ENCODE results near the gene ASPSCR1.

The ASPSCR1 gene

DNA sequence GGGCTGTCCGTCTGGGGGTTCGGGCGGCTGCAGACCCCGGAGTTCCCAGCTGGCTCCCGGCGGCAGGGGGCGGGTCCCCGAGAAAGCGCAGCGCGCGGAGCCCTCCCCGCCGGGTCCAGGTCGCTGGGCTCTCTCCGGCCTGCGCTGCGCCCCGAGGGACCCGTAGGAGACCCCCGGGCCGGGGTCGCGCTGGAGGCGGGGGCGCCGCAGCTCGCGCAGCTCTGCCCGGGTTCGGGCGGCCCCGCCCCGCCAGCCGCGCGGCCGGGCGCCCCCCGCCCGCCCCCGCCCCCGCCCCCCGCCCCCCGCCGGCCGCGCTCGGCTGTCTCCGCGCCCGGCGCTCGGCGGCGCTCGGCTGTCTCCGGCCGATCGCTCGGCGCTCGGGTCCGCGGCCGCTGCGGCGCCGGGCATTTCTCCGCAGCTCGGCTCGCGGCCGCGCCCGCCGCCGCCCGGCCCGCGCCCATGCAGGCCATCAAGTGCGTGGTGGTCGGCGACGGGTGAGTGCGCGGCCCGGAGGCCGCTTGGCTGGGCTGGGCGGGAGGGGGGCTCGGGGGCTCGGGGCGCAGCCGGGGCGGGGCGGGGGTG lies 54.0 kb downstream of the ASPSCR1 start, which contains the start of gene RAC3:
RAC3 (plus strand) TSS at position 376 of the 582 bp plus-strand sequence; CDS start at position 460, 84 bp downstream.
- TF ChIP-seq TAF1 (IDR thresholded peaks at IDR 0.05; ENCODE audit: borderline replicate concordance, insufficient read depth, low read length) (no peak), POLR2AphosphoS5 (IDR thresholded peaks at IDR 0.05; ENCODE audit: low read depth, low read length) (no peak)

DNA sequence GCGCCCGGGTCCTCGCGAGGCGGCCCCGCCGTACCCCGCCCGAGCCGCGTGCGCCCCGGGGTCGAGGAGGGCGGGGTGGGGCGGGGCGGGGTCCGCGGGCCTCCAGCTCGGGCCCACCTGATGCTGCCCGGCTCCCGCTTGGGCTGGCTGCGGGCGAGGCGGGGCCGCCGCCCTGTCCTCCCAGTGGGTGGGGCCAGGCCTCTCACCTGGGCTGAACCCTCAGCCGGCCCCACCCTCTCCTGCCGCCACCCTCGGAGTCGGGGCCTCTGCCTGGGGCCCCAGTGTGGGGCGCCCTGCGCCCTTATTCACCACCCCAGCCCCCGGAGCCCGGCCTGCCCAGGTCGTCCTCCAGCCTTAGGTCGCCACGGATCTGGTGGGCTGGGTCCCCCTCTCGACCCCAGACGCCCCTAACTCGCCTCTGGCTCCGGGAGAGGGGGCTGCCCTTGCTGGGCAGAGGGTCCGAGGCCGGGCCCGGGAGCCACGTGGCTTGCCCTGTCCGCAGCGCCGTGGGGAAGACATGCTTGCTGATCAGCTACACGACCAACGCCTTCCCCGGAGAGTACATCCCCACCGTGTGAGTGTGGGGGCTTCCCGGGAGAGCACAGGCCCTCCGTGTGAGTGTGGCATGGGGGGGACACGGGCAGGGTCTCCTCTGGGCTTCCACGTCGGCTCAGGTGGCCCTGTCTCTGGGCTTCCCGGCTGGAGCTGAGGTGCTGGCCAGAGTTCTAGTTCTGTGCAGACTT lies 54.6 kb downstream of the ASPSCR1 start:
- TF ChIP-seq TAF1 (IDR thresholded peaks at IDR 0.05; ENCODE audit: borderline replicate concordance, insufficient read depth, low read length) (no peak), SIN3A (IDR thresholded peaks at IDR 0.05; ENCODE audit: borderline replicate concordance, insufficient read depth, low read length) (no peak), POLR2AphosphoS5 (IDR thresholded peaks at IDR 0.05; ENCODE audit: low read depth, low read length) (no peak), FOXP2 (optimal IDR thresholded peaks at IDR 0.05; ENCODE audit: borderline replicate concordance, extremely low read depth, extremely low read length, insufficient read depth) (no peak)
- TF ChIP-seq, protein P1, sequence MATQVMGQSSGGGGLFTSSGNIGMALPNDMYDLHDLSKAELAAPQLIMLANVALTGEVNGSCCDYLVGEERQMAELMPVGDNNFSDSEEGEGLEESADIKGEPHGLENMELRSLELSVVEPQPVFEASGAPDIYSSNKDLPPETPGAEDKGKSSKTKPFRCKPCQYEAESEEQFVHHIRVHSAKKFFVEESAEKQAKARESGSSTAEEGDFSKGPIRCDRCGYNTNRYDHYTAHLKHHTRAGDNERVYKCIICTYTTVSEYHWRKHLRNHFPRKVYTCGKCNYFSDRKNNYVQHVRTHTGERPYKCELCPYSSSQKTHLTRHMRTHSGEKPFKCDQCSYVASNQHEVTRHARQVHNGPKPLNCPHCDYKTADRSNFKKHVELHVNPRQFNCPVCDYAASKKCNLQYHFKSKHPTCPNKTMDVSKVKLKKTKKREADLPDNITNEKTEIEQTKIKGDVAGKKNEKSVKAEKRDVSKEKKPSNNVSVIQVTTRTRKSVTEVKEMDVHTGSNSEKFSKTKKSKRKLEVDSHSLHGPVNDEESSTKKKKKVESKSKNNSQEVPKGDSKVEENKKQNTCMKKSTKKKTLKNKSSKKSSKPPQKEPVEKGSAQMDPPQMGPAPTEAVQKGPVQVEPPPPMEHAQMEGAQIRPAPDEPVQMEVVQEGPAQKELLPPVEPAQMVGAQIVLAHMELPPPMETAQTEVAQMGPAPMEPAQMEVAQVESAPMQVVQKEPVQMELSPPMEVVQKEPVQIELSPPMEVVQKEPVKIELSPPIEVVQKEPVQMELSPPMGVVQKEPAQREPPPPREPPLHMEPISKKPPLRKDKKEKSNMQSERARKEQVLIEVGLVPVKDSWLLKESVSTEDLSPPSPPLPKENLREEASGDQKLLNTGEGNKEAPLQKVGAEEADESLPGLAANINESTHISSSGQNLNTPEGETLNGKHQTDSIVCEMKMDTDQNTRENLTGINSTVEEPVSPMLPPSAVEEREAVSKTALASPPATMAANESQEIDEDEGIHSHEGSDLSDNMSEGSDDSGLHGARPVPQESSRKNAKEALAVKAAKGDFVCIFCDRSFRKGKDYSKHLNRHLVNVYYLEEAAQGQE (IDR thresholded peaks at IDR 0.05; ENCODE audit: insufficient read depth in 1 of 2, low read depth in 2 of 2, low read length in 2 of 2), result no peak

DNA sequence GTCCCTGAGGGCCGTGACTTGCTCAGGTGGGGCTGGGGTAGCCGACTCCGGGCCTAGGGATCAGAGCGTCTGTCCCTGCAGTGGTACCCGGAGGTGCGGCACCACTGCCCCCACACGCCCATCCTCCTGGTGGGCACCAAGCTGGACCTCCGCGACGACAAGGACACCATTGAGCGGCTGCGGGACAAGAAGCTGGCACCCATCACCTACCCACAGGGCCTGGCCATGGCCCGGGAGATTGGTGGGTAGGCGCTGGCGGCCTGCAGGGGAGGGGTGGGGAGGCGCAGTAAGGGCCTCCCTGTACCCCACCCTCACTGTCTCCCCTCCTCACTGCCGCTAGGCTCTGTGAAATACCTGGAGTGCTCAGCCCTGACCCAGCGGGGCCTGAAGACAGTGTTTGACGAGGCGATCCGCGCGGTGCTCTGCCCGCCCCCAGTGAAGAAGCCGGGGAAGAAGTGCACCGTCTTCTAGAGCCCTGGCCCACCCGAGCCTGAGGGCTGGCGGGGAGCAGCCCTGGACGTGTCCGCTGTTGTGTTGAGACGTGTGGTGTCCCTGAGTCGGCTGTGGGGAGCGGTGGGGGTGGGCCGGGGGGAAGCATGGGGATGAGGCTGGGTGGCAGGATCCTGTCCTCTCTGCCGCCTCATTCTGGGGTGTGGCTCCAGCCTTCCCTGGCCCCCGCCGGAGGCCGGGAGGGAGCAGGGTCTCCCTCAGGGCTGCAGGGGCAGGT lies 56.1 kb downstream of the ASPSCR1 start:
- TF ChIP-seq, protein P1 (IDR thresholded peaks at IDR 0.05; ENCODE audit: insufficient read depth in 1 of 2, low read depth in 2 of 2, low read length in 2 of 2), result no peak
- TF ChIP-seq TAF1 (IDR thresholded peaks at IDR 0.05; ENCODE audit: borderline replicate concordance, insufficient read depth, low read length) (no peak), SIN3A (IDR thresholded peaks at IDR 0.05; ENCODE audit: borderline replicate concordance, insufficient read depth, low read length) (no peak), POLR2AphosphoS5 (IDR thresholded peaks at IDR 0.05; ENCODE audit: low read depth, low read length) (no peak), FOXP2 (optimal IDR thresholded peaks at IDR 0.05; ENCODE audit: borderline replicate concordance, extremely low read depth, extremely low read length, insufficient read depth) (no peak)

DNA sequence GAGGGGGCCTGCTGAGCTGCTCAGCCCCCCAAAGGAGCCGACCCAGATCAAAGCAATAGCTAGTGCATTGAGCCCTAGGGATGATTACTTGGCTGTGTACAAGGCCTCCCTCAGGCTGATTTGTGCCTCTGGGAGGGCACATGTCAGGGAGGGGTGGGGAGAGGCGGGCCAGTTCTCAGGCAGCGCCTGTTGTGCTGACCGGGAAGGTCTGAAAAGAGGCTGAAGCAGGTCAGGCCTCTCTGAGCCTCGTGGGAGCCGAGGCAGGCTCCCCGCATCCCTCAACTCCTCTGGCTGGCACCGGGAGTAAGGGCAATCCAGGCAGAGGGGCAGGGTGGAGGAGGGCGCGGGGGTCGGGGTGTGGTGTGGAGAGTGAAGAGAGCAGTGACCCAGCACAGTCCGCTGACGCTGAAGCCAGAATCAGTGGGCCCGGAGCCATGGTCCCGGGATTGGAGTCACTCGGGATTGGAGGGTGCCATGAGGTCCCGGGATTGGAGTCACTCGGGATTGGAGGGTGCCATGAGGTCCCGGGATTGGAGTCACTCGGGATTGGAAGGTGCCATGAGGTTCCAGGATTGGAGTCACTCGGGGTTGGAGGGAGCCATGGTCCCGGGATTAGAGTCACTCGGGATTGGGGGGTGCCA lies 57.1 kb downstream of the ASPSCR1 start:
- no peak for TF ChIP-seq TAF1 (IDR thresholded peaks at IDR 0.05; ENCODE audit: borderline replicate concordance, insufficient read depth, low read length)
- TF ChIP-seq, protein P1 (IDR thresholded peaks at IDR 0.05; ENCODE audit: insufficient read depth in 1 of 2, low read depth in 2 of 2, low read length in 2 of 2), result no peak
- no peak for TF ChIP-seq SIN3A (IDR thresholded peaks at IDR 0.05; ENCODE audit: borderline replicate concordance, insufficient read depth, low read length)
- no peak for TF ChIP-seq FOXP2 (optimal IDR thresholded peaks at IDR 0.05; ENCODE audit: borderline replicate concordance, extremely low read depth, extremely low read length, insufficient read depth)
- peak; percentile 33; the same call in 1 of the 2 replicates for TF ChIP-seq POLR2AphosphoS5 (IDR thresholded peaks at IDR 0.05; ENCODE audit: low read depth, low read length)

DNA sequence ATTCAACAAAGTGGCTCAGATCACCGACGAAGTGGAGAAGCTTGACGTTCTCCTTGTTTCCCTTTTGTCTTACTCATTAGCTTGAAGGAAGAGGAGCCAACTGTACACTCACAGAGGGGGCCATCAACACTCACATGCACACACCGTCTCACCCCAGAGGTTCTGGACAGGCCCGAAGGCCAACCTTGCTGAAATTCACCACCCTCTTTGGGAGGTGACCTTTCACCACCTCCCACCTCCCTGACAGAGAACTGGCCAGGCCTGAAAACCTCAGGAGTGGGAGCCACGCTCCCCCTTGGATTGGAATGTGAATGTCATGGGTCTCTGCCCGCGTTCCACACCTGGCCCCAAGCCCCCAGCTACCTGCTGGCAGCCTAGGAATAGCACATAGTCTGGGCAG lies 58.1 kb downstream of the ASPSCR1 start:
- TF ChIP-seq SIN3A (IDR thresholded peaks at IDR 0.05; ENCODE audit: borderline replicate concordance, insufficient read depth, low read length), result no peak
- TF ChIP-seq, protein P1 (IDR thresholded peaks at IDR 0.05; ENCODE audit: insufficient read depth in 1 of 2, low read depth in 2 of 2, low read length in 2 of 2), result no peak
- TF ChIP-seq TAF1 (IDR thresholded peaks at IDR 0.05; ENCODE audit: borderline replicate concordance, insufficient read depth, low read length), result no peak
- TF ChIP-seq POLR2AphosphoS5 (IDR thresholded peaks at IDR 0.05; ENCODE audit: low read depth, low read length), result no peak
- no peak for TF ChIP-seq FOXP2 (optimal IDR thresholded peaks at IDR 0.05; ENCODE audit: borderline replicate concordance, extremely low read depth, extremely low read length, insufficient read depth)
